Small intestine (tissue), 7 donors: ENCODE measurements around the gene MAML2. TPM values are rescaled to one million over a fixed set of nuclear protein-coding genes. Genes with fewer than 3 reads are reported as not detected.

Experiments
- DNase-seq, 2 donors: peaks; one replicate each; pipeline versions ENCODE4 v3.0.0 to v3.0.0-alpha.2; 2013
- FAIRE-seq: peaks from 2 replicates; lab custom pipeline; 2012; peaks lifted over from hg19 to GRCh38; lab: Jason Lieb, UNC
- H3K27ac ChIP-seq, 3 donors: one replicate each; pipeline ENCODE4 v1.5.1; 2013; ENCODE audit warnings: low read length in 2 of 3, mild to moderate bottlenecking in 2 of 3, control low read depth in 1 of 3, inconsistent platforms in 1 of 3, low read depth in 1 of 3, moderate library complexity in 1 of 3
- H3K27me3 ChIP-seq, 3 donors: one replicate each; pipeline ENCODE4 v1.6.1; 2013; ENCODE audit warnings: low read length in 3 of 3, inconsistent platforms in 1 of 3; ENCODE audit not compliant: control insufficient read depth in 3 of 3, insufficient read depth in 3 of 3
- H3K36me3 ChIP-seq, 3 donors: one replicate each; pipeline ENCODE4 v1.6.1; 2013; ENCODE audit warnings: low read length in 3 of 3, inconsistent platforms in 1 of 3, low read depth in 1 of 3, mild to moderate bottlenecking in 1 of 3, moderate library complexity in 1 of 3; ENCODE audit not compliant: control insufficient read depth in 3 of 3, insufficient read depth in 2 of 3
- H3K4me1 ChIP-seq, 3 donors: one replicate each; pipeline ENCODE4 v1.6.1; 2013; ENCODE audit warnings: low read length in 2 of 3, inconsistent platforms in 1 of 3, low read depth in 1 of 3, mild to moderate bottlenecking in 1 of 3, moderate library complexity in 1 of 3; ENCODE audit not compliant: control insufficient read depth in 3 of 3, insufficient read depth in 2 of 3
- H3K4me3 ChIP-seq, 3 donors: one replicate each; pipeline ENCODE4 v1.5.1; 2013; ENCODE audit warnings: low read length in 3 of 3, control low read depth in 1 of 3, inconsistent platforms in 1 of 3, low read depth in 1 of 3, mild to moderate bottlenecking in 1 of 3, moderate library complexity in 1 of 3
- H3K9me3 ChIP-seq, 2 donors: one replicate each; pipeline ENCODE4 v1.6.1; 2013; ENCODE audit warnings: low read depth in 1 of 2, low read length in 1 of 2; ENCODE audit not compliant: control insufficient read depth in 2 of 2, insufficient read depth in 1 of 2
- WGBS, 3 donors: extraction: QIAGEN DNeasy Blood & Tissue Kit; methylation state at CpG; one replicate each; pipeline ENCODE4 v1.1.7; 2013; 5-methylcytosine and 5-hydroxymethylcytosine counted together
- polyA plus RNA-seq, 4 donors: library from polyadenylated mRNA; stranded (reverse) in 3 of 4; unstranded in 1 of 4; fragments of 200-250 nt in 3 of 4; fragments of 120-200 nt in 1 of 4; gene quantifications; one replicate each; pipeline versions ENCODE4 v1.2.1 to v1.2.3, GENCODE V29; 2013
- donor health status: healthy with polysubstance abuse.
- donor health status: control.
- donor health status: control.
- donor health status: Bipolar disorder and iron deficiency.
- donor health status: healthy.

Gene MAML2
- polyA plus RNA-seq, 4 donors: 0.45 to 11.6 (median 1.6) TPM

DNA sequence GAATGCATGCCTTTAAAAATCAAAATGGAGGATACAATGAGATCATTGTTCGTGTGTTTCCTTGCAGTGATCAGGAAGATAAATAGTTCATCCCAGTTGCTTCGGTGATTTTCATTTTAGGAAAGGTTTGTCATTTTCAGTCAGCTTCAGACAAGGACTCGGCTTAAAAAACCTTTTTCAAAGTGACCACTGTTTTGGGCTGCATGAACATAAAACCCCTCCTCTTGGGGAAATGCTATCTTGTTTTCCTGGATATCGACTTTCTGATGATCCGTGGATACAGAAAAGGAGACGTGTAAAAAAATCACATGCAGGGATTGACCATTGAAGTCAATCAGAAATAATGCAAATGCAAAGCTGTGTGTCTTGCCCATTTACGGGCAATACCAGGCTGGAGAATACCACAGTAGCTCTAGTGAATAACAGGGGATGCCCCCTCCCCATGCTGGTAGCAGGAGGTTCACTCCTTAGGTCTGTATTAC, 146.8 kb downstream of the MAML2 start:
- WGBS, 3 donors: 75 to 87% (median 80%) methylated on average over 7 of the region's 7 CpGs
- Histone ChIP-seq H3K27ac (no peak overlapping the region), H3K9me3 (no peaks in the 10 kb centered on the region), H3K36me3 (peaks cover 0 to 2% (median 0%) of the 10 kb centered on the region in 3 donors), H3K27me3 (no peaks in the 10 kb centered on the region), H3K4me1 (peaks cover 0 to 9% (median 0%) of the 10 kb centered on the region in 3 donors), H3K4me3 (no peak overlapping the region)
- FAIRE-seq: no peak
- DNase-seq: no peak

DNA sequence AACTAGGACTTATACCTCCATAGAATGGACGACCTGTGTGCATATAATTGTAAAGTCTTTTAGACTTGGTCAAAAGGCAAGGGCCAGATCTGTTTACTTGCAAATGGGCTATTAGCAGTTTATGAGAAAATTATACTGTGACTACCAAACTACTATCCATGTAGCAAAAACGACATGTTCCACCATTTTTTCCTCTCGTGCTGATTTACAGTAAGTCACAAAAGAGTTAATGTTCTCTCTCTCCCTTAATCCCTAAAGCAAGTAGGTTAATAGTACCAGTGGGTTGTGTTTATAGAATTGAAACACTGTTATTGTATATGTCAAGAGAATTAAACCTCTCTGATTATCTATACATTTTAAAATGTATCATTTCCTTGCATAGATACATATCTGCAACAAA, 147.3 kb downstream of the MAML2 start:
- 91 to 93% (median 93%) methylated on average over 3 of the region's 3 CpGs for WGBS, 3 donors
- H3K27ac ChIP-seq: no peak overlapping the region
- H3K4me3 ChIP-seq: no peak overlapping the region
- H3K4me1 ChIP-seq: peaks cover 0 to 9% (median 0%) of the 10 kb centered on the region in 3 donors
- H3K9me3 ChIP-seq: no peaks in the 10 kb centered on the region
- FAIRE-seq: no peak
- DNase-seq: no peak
- peaks cover 0 to 2% (median 0%) of the 10 kb centered on the region in 3 donors for H3K36me3 ChIP-seq
- H3K27me3 ChIP-seq: no peaks in the 10 kb centered on the region

DNA sequence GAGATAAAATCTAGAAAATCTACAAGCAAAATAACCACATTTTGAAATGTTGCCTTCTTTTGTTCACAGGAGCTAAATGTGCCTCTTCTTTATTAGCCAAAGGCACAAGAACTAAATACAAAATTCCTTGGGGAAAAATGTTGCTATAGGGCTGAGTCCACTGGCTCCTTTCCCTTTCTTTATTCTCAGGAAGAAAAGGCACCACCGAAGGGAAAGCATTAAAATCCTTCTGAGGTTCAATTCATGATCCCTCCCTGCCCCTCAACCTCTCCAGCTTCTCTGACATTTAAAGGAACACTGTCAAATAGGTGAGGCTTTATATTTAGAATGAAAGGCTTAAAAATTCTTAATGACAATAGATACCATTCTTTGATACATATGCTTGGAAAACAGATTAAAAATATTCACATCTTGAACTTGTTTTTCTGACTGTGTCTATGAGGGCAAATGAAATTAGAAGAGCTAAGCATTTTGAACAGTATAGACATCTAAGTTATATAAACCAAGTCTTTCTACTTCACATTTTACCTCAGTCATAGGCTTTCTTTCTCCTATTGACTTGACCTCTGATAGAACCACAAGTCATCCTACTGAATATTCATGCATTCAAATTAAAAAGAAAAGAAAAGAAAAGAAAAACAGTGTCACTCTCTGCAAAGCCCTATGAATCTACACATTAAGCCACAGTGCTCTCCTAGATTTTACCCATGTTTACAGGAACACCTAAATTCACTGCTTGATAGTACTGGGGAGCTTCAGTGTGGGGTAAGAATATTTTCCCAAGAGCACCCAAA, 148.2 kb downstream of the MAML2 start:
- H3K9me3 ChIP-seq: no peaks in the 10 kb centered on the region
- FAIRE-seq: no peak
- H3K27ac ChIP-seq: no peak overlapping the region
- DNase-seq: no peak
- H3K4me1 ChIP-seq: peaks cover 0 to 9% (median 0%) of the 10 kb centered on the region in 3 donors
- peaks cover 0 to 2% (median 0%) of the 10 kb centered on the region in 3 donors for H3K36me3 ChIP-seq
- H3K4me3 ChIP-seq: no peak overlapping the region
- no peaks in the 10 kb centered on the region for H3K27me3 ChIP-seq
- 31 to 41% (median 31%) methylated on average over 1 of the region's 1 CpG for WGBS, 3 donors

- Histone ChIP-seq H3K4me3 (no peak overlapping the region), H3K9me3 (no peaks in the 10 kb centered on the region), H3K4me1 (peaks cover 0 to 6% (median 0%) of the 10 kb centered on the region in 3 donors), H3K27ac (no peak overlapping the region), H3K27me3 (no peaks in the 10 kb centered on the region), H3K36me3 (peaks cover 0 to 2% (median 0%) of the 10 kb centered on the region in 3 donors)
- DNase-seq: no peak
- FAIRE-seq: no peak
- WGBS, 3 donors: 78 to 93% (median 90%) methylated on average over 4 of the region's 4 CpGs
Observed at GRCh38 chr11:96193745-96194443, 149.1 kb downstream of the MAML2 start.

DNA sequence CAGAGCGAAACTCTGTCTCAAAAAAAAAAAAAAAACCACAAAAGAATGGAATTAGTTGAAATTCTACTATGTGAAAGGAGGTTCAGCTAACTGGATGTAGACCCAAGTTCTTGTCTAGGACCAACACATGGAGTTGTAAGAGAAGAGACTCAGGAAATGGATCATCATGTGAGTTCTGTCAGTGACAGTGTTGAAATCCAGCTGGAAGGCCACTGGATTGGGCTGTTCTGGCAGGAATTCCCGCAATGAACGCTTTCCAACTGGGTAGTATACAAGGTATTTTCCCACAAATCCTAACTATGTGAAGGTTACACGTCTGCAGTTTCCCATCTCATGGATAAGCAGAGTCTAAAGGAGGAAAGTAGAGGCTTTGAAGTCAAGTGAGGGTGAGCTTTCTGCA, 151.2 kb downstream of the MAML2 start:
- peaks cover 0 to 2% (median 0%) of the 10 kb centered on the region in 3 donors for H3K36me3 ChIP-seq
- H3K27me3 ChIP-seq: no peaks in the 10 kb centered on the region
- no peak overlapping the region for H3K4me3 ChIP-seq
- H3K4me1 ChIP-seq: peaks cover 0 to 6% (median 0%) of the 10 kb centered on the region in 3 donors
- no peak overlapping the region for H3K27ac ChIP-seq
- DNase-seq (no peak), FAIRE-seq (no peak)
- WGBS, 3 donors: 86 to 95% (median 94%) methylated on average over 4 of the region's 4 CpGs
- no peaks in the 10 kb centered on the region for H3K9me3 ChIP-seq

- Histone ChIP-seq H3K9me3 (no peaks in the 10 kb centered on the region), H3K27ac (no peak overlapping the region), H3K4me3 (no peak overlapping the region), H3K36me3 (peaks cover 0 to 2% (median 0%) of the 10 kb centered on the region in 3 donors), H3K4me1 (peaks cover 0 to 6% (median 0%) of the 10 kb centered on the region in 3 donors), H3K27me3 (no peaks in the 10 kb centered on the region)
- FAIRE-seq: no peak
- DNase-seq: no peak
- 77 to 85% (median 78%) methylated on average over 1 of the region's 1 CpG for WGBS, 3 donors
Observed at GRCh38 chr11:96189351-96189750, 153.6 kb downstream of the MAML2 start.

DNA sequence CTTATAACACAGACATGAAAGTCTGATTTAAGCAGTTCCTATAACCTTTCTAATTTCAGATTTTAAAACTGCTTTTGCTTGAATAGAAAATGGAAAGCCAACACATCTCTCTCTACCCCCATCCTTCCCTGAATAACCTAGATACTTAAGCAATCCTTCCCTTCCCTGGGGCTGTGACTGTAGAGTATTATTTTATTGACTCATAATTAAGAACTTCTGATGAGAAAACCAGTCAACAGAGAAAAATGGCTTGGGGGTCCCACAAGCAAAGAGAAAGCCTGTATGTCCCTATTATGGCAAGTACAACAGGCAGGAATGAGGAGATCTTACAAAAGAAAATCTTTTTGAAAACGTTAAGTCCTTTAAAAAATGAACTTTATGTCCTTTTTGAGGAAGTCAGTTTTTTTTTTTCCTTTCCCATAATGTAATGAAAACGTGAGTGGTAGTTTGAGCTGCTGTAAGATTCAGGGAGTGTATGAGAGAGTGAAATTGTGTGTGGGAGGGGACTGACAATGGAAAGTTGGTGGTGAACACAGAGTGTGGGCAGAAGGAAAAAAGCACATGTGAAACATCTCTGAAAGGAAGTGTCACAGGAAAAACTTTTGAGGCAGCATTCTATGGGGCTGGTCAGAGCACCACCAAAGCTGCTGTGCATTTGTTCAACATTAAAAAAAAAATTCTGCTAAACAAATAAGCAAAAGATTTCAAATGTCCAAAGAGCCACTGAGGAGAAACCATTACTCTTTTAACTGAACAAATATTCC, 154.6 kb downstream of the MAML2 start:
- Histone ChIP-seq H3K36me3 (peaks cover 0 to 2% (median 0%) of the 10 kb centered on the region in 3 donors), H3K4me1 (no peaks in the 10 kb centered on the region), H3K27ac (no peak overlapping the region), H3K27me3 (no peaks in the 10 kb centered on the region), H3K9me3 (no peaks in the 10 kb centered on the region), H3K4me3 (no peak overlapping the region)
- DNase-seq: no peak
- no peak for FAIRE-seq
- 13 to 48% (median 36%) methylated on average over 2 of the region's 2 CpGs for WGBS, 3 donors

GRCh38 chr11:96187822-96188221, 155.2 kb downstream of the MAML2 start:
- Histone ChIP-seq H3K36me3 (peaks cover 0 to 2% (median 0%) of the 10 kb centered on the region in 3 donors), H3K27ac (no peak overlapping the region), H3K9me3 (no peaks in the 10 kb centered on the region), H3K4me1 (no peaks in the 10 kb centered on the region), H3K27me3 (no peaks in the 10 kb centered on the region), H3K4me3 (no peak overlapping the region)
- DNase-seq (no peak), FAIRE-seq (no peak)
- WGBS, 3 donors: 83 to 89% (median 88%) methylated on average over 3 of the region's 3 CpGs
